ENCODE results near the gene SEMA6D.

The SEMA6D gene

GRCh38 chr15:47820747-47821319, 103.5 kb downstream of the SEMA6D start:
- no peak for DNase-seq

GRCh38 chr15:47822048-47822447, 104.7 kb downstream of the SEMA6D start:
- no peak for DNase-seq
- TF ChIP-seq GATA1 (IDR thresholded peaks at IDR 0.05; ENCODE audit: low read depth, low read length) (no peak), POLR2A (IDR thresholded peaks at IDR 0.05; ENCODE audit: low read length) (no peak)

More at GRCh38 chr15:47820747-47821319, 103.5 kb downstream of the SEMA6D start:
- TF ChIP-seq GATA1 (IDR thresholded peaks at IDR 0.05; ENCODE audit: low read depth, low read length) (no peak), POLR2A (IDR thresholded peaks at IDR 0.05; ENCODE audit: low read length) (no peak)
